Adrenal gland (tissue), 5 donors: ENCODE results near the gene ZC3H8.

Source experiments
- CTCF ChIP-seq, 6 experiments: fragments of 450-650 bp in 4 of 6; fragments of 200-600 bp in 2 of 6; sonication (generic) in 1 of 6; IDR thresholded peaks; 1 replicate in 5 of 6; 2 replicates in 1 of 6; pipeline versions ENCODE4 v1.5.1 to v1.8.0; 2016 to 2021; ENCODE audit warnings: antibody characterized with exemption in 6 of 6, mild to moderate bottlenecking in 2 of 6, moderate library complexity in 1 of 6
- POLR2A ChIP-seq, 2 donors: fragments of 450-650 bp; IDR thresholded peaks; one replicate each; pipeline ENCODE4 v1.6.1; 2017; ENCODE audit warnings: antibody characterized with exemption in 2 of 2, mild to moderate bottlenecking in 2 of 2, moderate library complexity in 1 of 2
- donor health status: DM: no; HTN: no; CAD: no.

GRCh38 chr2:112183327-112184025, 71.4 kb downstream of the ZC3H8 start:
- TF ChIP-seq CTCF (IDR thresholded peaks at IDR 0.05): no peak
- TF ChIP-seq POLR2A (IDR thresholded peaks at IDR 0.05): no peak
